OCI-LY3 (cell line): ENCODE results near the gene VN1R5.

Experiments used
- H2AFZ ChIP-seq: fragments of 200-600, 300-600 bp; shearing (Covaris generic); 2 replicates; pipeline ENCODE4 v1.6.0; 2014; ENCODE audit warnings: antibody characterized with exemption, low read depth, low read length
- H3K27ac ChIP-seq: fragments of 200-600, 300-600 bp; sonication (generic); 2 replicates; pipeline ENCODE4 v1.5.1; 2014; ENCODE audit warnings: mild to moderate bottlenecking, low read length, moderate library complexity, mixed read lengths
- H3K27me3 ChIP-seq: fragments of 200-600, 300-600 bp; sonication (generic); 2 replicates; pipeline ENCODE4 v1.6.1; 2014; ENCODE audit warnings: low read depth, low read length, mixed read lengths
- H3K36me3 ChIP-seq: fragments of 200-600, 300-600 bp; sonication (generic); replicated peaks from 2 replicates; pipeline ENCODE3; 2014; ENCODE audit warnings: low read depth, low read length, mixed read lengths
- H3K4me1 ChIP-seq: fragments of 300-600, 200-600 bp; sonication (generic); 2 replicates; pipeline ENCODE4 v1.6.1; 2014; ENCODE audit warnings: low read length, mixed read lengths
- H3K4me2 ChIP-seq: fragments of 200-600, 300-600 bp; sonication (generic); 2 replicates; pipeline ENCODE4 v1.6.1; 2014; ENCODE audit warnings: low read length, mixed read lengths
- H3K4me3 ChIP-seq: fragments of 300-600, 200-600 bp; sonication (generic); 2 replicates; pipeline ENCODE4 v1.5.1; 2014; ENCODE audit warnings: antibody characterized with exemption, mild to moderate bottlenecking, low read length, moderate library complexity
- H3K79me2 ChIP-seq: fragments of 300-600, 200-600 bp; shearing (Covaris generic); 2 replicates; pipeline ENCODE4 v1.6.1; 2014; ENCODE audit warnings: mild to moderate bottlenecking, low read length, mixed read lengths
- H3K9ac ChIP-seq: fragments of 300-600, 200-600 bp; shearing (Covaris generic); 2 replicates; pipeline ENCODE4 v1.6.0; 2014; ENCODE audit warnings: mild to moderate bottlenecking, low read length, moderate library complexity
- H3K9me3 ChIP-seq: fragments of 200-600, 300-600 bp; shearing (Covaris generic); 2 replicates; pipeline ENCODE4 v1.6.1; 2014; ENCODE audit warnings: low read length, mixed read lengths; ENCODE audit not compliant: insufficient read depth
- H4K20me1 ChIP-seq: fragments of 200-600, 300-600 bp; sonication (generic); 2 replicates; pipeline ENCODE4 v1.6.1; 2016; ENCODE audit warnings: low read length, mixed read lengths; ENCODE audit not compliant: insufficient read depth
- EZH2phosphoT487 ChIP-seq: fragments of 200-600 bp; shearing (Covaris generic); IDR thresholded peaks from 2 replicates; pipeline ENCODE4 v1.6.1; 2018; ENCODE audit warnings: antibody characterized with exemption, mixed run types, low read depth
- TF ChIP-seq, protein P1 (sequence below): fragments of 200-600, 300-600 bp; sonication (generic); IDR thresholded peaks from 2 replicates; pipeline ENCODE4 v1.5.1; 2014; ENCODE audit warnings: antibody characterized with exemption, low read length, low read depth

Gene VN1R5

DNA sequence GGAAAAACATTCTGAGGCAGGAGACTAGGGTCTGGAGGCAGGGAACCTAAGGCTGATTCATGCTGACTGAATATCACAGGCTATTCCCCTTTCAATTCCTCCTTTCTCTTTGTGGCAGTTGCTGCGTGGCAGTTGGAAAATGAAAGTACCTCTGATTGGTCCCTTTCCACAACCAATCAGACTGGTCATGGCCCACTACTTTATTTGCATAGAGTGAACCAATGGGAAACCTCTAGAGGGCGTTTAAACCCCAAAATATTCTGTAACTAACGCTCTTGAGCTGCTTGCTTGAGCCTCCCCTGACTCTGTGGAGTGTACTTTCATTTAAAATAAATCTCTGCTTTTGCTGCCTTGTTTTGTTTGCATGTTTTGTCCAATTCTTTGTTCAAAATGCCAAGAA lies 27.7 kb upstream of the VN1R5 start:
- H4K20me1 ChIP-seq = no peaks in the 10 kb centered on the region
- H3K79me2 ChIP-seq = no peaks in the 10 kb centered on the region
- TF ChIP-seq, protein P1, sequence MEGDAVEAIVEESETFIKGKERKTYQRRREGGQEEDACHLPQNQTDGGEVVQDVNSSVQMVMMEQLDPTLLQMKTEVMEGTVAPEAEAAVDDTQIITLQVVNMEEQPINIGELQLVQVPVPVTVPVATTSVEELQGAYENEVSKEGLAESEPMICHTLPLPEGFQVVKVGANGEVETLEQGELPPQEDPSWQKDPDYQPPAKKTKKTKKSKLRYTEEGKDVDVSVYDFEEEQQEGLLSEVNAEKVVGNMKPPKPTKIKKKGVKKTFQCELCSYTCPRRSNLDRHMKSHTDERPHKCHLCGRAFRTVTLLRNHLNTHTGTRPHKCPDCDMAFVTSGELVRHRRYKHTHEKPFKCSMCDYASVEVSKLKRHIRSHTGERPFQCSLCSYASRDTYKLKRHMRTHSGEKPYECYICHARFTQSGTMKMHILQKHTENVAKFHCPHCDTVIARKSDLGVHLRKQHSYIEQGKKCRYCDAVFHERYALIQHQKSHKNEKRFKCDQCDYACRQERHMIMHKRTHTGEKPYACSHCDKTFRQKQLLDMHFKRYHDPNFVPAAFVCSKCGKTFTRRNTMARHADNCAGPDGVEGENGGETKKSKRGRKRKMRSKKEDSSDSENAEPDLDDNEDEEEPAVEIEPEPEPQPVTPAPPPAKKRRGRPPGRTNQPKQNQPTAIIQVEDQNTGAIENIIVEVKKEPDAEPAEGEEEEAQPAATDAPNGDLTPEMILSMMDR = no peak
- TF ChIP-seq EZH2phosphoT487 = no peak
- H3K4me3 ChIP-seq = no peak overlapping the region
- peaks cover 10% of the 10 kb centered on the region; the same call in 1 of the 2 replicates for H3K9me3 ChIP-seq
- no peaks in the 10 kb centered on the region for H3K36me3 ChIP-seq
- H3K4me2 ChIP-seq = no peak overlapping the region
- no peak overlapping the region for H2AFZ ChIP-seq
- H3K27ac ChIP-seq = no peak overlapping the region
- H3K9ac ChIP-seq = no peak overlapping the region
- no peaks in the 10 kb centered on the region; the same call in 1 of the 2 replicates for H3K4me1 ChIP-seq
- H3K27me3 ChIP-seq = no peaks in the 10 kb centered on the region

DNA sequence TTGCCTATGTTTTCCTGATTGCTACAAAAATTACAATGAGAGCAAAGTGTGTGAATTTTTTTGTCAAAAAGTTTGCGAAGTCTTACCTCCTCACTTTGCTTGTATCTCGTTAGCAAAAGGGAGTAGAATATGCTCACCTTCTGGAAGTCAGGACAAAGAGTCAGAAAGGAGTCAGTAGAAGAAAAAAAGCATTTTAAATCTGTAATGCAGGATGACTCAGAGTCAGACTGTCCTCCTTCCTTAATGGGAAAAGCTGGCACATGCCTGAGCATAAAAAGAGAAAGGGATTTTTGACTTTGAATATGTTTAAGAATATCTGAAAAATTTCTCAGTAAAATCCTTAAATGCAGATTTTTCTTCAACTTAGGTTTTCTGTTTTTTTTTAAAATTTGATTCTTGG lies 14.2 kb upstream of the VN1R5 start:
- Histone ChIP-seq H3K36me3 (no peaks in the 10 kb centered on the region), H3K4me2 (no peak overlapping the region), H3K27ac (no peak overlapping the region), H3K27me3 (no peaks in the 10 kb centered on the region), H3K9ac (no peak overlapping the region), H2AFZ (no peak overlapping the region), H4K20me1 (no peaks in the 10 kb centered on the region), H3K4me3 (no peak overlapping the region), H3K79me2 (no peaks in the 10 kb centered on the region), H3K4me1 (no peaks in the 10 kb centered on the region), H3K9me3 (peaks cover 8% of the 10 kb centered on the region; the same call in 1 of the 2 replicates)
- TF ChIP-seq EZH2phosphoT487 = no peak
- TF ChIP-seq, protein P1 = no peak

DNA sequence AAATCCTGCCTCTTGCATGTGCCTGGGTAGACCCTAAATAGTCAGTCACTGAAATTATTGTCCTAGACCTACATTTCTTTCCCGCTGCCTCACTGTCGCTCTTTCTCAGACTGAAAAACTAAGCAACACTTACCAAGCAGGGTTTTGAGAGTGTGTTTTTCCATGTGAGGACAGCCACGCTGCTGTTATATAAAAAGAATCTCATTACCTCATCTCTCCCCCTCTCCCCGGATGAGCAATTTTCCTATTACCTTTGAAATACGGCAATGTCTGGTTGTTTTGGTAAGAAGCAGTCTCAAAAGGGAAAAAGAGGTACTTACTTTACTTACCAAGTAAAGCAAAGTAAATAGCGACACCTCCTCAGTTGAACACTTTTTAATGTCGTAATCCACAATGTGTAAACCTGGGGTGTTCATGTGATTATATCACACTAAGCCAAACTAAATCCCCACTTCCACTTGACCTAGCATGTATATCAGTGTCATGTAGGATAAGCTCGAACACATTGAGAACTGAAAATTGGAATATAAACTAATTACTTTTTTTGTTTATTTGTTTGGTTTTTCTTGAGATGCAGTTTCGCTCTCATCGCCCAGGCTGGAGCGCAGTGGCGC lies 12.2 kb upstream of the VN1R5 start:
- Histone ChIP-seq H4K20me1 (no peaks in the 10 kb centered on the region), H3K9me3 (peaks cover 8% of the 10 kb centered on the region; the same call in 1 of the 2 replicates), H3K4me1 (no peaks in the 10 kb centered on the region), H3K27me3 (no peaks in the 10 kb centered on the region), H3K36me3 (no peaks in the 10 kb centered on the region), H3K9ac (no peak overlapping the region), H3K79me2 (no peaks in the 10 kb centered on the region), H3K4me2 (no peak overlapping the region), H3K27ac (no peak overlapping the region), H3K4me3 (no peak overlapping the region), H2AFZ (no peak overlapping the region)
- TF ChIP-seq, protein P1 = no peak
- TF ChIP-seq EZH2phosphoT487 = no peak

DNA sequence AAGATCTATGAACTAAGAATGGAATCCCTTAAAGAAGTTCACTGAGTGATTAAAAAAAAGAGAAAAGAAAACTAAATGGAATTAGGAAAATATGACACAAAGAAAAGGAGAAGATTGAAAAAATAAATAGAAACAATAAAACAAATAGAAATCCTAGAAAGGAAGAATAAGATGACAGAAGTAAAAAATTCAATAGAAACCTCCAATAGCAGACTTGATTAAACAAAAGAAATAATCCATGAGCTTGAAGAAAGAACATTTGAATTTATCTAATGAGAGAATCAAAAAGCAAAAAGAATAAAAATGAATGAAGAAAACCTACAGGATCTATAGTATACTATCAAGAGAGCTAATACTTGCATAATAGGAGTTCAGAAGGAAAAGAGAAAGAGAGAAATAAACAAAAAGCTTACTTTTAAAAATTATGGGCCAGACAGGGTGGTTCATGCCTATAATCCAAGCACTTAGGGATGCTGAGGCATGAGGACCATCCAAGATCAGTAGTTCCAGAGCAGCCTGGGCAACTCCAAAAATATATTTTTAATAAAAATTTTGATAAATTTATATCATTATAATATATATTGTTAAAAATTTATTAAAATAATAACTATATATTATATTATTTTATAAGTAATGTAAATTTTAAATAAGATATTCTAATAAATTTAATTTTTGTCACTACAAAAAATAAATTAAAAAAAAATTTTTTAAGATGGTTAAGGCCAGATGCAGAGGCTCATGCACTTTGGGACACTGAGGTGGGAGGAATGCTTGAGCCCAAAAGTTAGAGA lies 9.4 kb upstream of the VN1R5 start:
- Histone ChIP-seq H3K79me2 (no peaks in the 10 kb centered on the region), H3K27ac (no peak overlapping the region), H3K4me3 (no peak overlapping the region), H4K20me1 (no peaks in the 10 kb centered on the region), H3K9ac (no peak overlapping the region), H3K4me1 (no peaks in the 10 kb centered on the region), H3K9me3 (peaks cover 8% of the 10 kb centered on the region; the same call in 1 of the 2 replicates), H3K4me2 (no peak overlapping the region), H3K27me3 (no peaks in the 10 kb centered on the region), H2AFZ (no peak overlapping the region), H3K36me3 (no peaks in the 10 kb centered on the region)
- no peak for TF ChIP-seq EZH2phosphoT487
